Activated CD4-positive, alpha-beta T cell treated with anti-CD3 and anti-CD28 coated beads, Interleukin-2, amount 50 U/mL, for 48 hours (primary cell): ENCODE results near the gene CHTF8.

Source experiments
- DNase-seq, 2 experiments: peaks; one replicate each; pipeline ENCODE4 v3.0.0-alpha.2; 2020

CHTF8 gene

GRCh38 chr16:69084289-69084688 is 48.1 kb downstream of the CHTF8 start:
- no peak for DNase-seq

DNA sequence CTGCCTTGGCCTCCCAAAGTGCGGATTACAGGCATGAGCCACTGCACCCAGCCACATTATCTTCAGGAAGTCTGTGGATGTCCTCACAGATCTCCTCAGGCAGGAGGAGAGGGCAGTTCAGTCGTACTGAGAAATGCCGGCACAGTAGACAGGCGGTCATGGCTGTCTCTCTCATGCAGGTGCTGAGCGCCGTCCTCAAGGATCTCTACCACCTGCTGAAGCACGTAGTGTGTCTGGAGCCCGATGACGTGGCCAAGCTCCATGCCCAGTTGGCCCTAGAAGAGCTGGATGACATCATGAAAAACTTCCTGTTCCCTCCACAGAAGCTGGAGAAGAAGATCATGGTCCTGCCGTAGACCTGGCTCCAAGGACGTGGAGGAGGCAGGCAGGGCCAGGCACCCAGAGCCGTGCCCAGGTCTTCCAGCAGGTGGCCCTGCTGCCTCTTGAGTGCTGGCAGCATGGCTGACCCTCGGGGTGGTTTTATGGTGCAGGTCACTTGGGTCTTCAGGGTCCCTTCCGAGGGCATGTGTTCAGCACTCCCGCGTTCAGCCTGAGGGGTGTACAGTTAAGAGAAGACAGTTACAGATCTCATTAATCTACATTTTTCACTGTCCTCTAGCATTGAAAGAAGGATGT is 49.0 kb downstream of the CHTF8 start:
- no peak for DNase-seq

GRCh38 chr16:69079697-69080096 is 52.7 kb downstream of the CHTF8 start:
- no peak for DNase-seq

- DNase-seq, result no peak
These were observed 54.3 kb downstream of the CHTF8 start for GRCh38 chr16:69078073-69078472.

GRCh38 chr16:69077251-69077650 is 55.1 kb downstream of the CHTF8 start:
- DNase-seq, result no peak

DNA sequence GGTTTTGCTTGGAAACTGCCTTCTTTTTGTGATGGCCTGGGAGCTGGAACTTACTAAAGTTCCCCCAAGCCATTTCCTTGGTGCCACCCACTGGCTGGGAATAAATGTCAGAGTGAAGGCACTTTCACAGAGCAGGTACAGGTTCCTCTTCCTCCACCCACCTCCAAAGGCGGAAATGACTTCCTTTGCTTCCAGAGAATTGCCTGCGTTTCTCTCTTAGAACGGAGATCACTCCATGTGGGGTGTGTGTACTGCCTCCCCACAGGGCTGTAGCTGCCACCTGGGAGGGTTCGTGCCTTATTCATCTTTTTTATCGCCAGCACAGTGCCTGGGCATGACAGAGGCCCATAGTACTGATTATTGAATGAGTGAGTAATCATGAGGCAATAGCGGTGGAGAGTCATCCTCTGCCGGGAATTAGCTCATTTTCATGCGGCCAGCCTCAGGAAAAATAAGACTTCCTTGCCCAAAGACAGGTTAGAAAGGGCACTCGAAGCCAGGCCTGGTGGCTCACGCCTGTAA is 59.1 kb downstream of the CHTF8 start:
- DNase-seq, result no peak

GRCh38 chr16:69072640-69072974 is 59.8 kb downstream of the CHTF8 start:
- DNase-seq, result no peak

GRCh38 chr16:69071036-69071435 is 61.4 kb downstream of the CHTF8 start:
- no peak for DNase-seq

DNA sequence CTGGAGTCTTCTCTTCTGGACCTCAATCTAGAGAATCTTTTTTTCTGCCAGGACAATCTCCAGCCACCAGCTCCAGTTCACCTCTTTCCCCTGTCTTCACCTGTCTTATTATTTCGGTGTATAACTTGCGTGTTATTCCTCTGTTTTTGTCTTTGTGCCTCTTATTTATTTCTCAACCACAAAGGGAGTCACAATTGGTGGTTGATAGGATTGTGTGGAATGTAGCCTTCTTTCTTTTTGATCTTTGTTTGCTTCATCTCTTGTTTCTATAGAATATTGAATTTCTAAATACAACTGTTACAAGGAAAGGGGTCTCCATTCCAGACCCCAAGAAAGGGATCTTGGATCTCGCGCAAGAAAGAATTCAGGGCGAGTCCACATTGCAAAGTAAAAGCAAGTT is 62.9 kb downstream of the CHTF8 start:
- no peak for DNase-seq
